Activated naive CD4-positive, alpha-beta T cell treated with anti-CD3 and anti-CD28 coated beads, Interleukin-2, amount 10 ng/mL, durations not matched to agents 7 days and 5 days (primary cell): Measurements from ENCODE around the gene TMEM19.

Source experiments
- CTCF ChIA-PET: fragments of 350-600 bp; sonication (Branson Sonifier 250); formaldehyde crosslinking; loops from one replicate; lab custom pipeline; 2021; ENCODE audit warnings: antibody characterized with exemption; lab: Charles Lee
- DNase-seq: peaks from one replicate; pipeline ENCODE4 v3.0.0-alpha.2; 2020
- H3K27ac Mint-ChIP-seq: one replicate; pipeline ENCODE4 v1.8.0; 2021; ENCODE audit warnings: mild to moderate bottlenecking, moderate library complexity, mixed read lengths
- H3K27me3 Mint-ChIP-seq: one replicate; pipeline ENCODE4 v1.8.0; 2021; ENCODE audit warnings: mild to moderate bottlenecking, mixed read lengths
- H3K36me3 Mint-ChIP-seq: one replicate; pipeline ENCODE4 v1.8.0; 2021; ENCODE audit warnings: mixed read lengths
- H3K4me1 Mint-ChIP-seq: one replicate; pipeline ENCODE4 v1.8.0; 2021; ENCODE audit warnings: mixed read lengths
- H3K4me3 Mint-ChIP-seq: one replicate; pipeline ENCODE4 v1.8.0; 2021; ENCODE audit warnings: mild to moderate bottlenecking, moderate library complexity, mixed read lengths
- H3K9me3 Mint-ChIP-seq: one replicate; pipeline ENCODE4 v1.8.0; 2021; ENCODE audit warnings: mixed read lengths

The TMEM19 gene

GRCh38 chr12:71708658-71709057 lies 22.8 kb downstream of the TMEM19 start:
- CTCF ChIA-PET, result interaction anchor here (0.7 kb wide), 1 partner anchor 14 kb away, joined by 3 read pairs; no protein-coding TSS in a partner anchor
- Mint-ChIP-seq H3K4me3 (no peak overlapping the region), H3K27me3 (peaks cover 8% of the 10 kb centered on the region)

GRCh38 chr12:71710276-71711125 lies 24.6 kb downstream of the TMEM19 start:
- no peak for DNase-seq
- peaks cover 12% of the 10 kb centered on the region for H3K27me3 Mint-ChIP-seq
- H3K9me3 Mint-ChIP-seq, result peaks cover 8% of the 10 kb centered on the region
- no peak overlapping the region for H3K4me3 Mint-ChIP-seq
- H3K27ac Mint-ChIP-seq, result no peak overlapping the region
- H3K4me1 Mint-ChIP-seq, result peaks cover 16% of the 10 kb centered on the region
- CTCF ChIA-PET, result no interaction called here
- H3K36me3 Mint-ChIP-seq, result peaks cover 13% of the 10 kb centered on the region

More at GRCh38 chr12:71708658-71709057, 22.8 kb downstream of the TMEM19 start:
- peaks cover 8% of the 10 kb centered on the region for H3K9me3 Mint-ChIP-seq
- no peak for DNase-seq
- peaks cover 16% of the 10 kb centered on the region for H3K4me1 Mint-ChIP-seq
- H3K36me3 Mint-ChIP-seq, result peaks cover 18% of the 10 kb centered on the region
- H3K27ac Mint-ChIP-seq, result no peak overlapping the region

- Mint-ChIP-seq H3K27ac (no peak overlapping the region), H3K36me3 (no peaks in the 10 kb centered on the region)
Observed at GRCh38 chr12:71718611-71719010, 32.7 kb downstream of the TMEM19 start.

GRCh38 chr12:71719647-71720370 lies 33.9 kb downstream of the TMEM19 start:
- CTCF ChIA-PET, result no interaction called here
- no peaks in the 10 kb centered on the region for H3K4me1 Mint-ChIP-seq
- H3K27me3 Mint-ChIP-seq, result peaks cover 2% of the 10 kb centered on the region
- H3K4me3 Mint-ChIP-seq, result no peak overlapping the region
- no peak overlapping the region for H3K27ac Mint-ChIP-seq
- peaks cover 2% of the 10 kb centered on the region for H3K9me3 Mint-ChIP-seq
- no peaks in the 10 kb centered on the region for H3K36me3 Mint-ChIP-seq
- DNase-seq, result no peak

More at GRCh38 chr12:71718611-71719010, 32.7 kb downstream of the TMEM19 start:
- Mint-ChIP-seq H3K27me3 (peaks cover 3% of the 10 kb centered on the region), H3K4me1 (no peaks in the 10 kb centered on the region), H3K9me3 (peaks cover 2% of the 10 kb centered on the region), H3K4me3 (no peak overlapping the region)
- no peak for DNase-seq
- CTCF ChIA-PET, result no interaction called here

- Mint-ChIP-seq H3K9me3 (no peaks in the 10 kb centered on the region), H3K27ac (no peak overlapping the region), H3K27me3 (peaks cover 5% of the 10 kb centered on the region), H3K4me3 (no peak overlapping the region), H3K4me1 (no peaks in the 10 kb centered on the region), H3K36me3 (no peaks in the 10 kb centered on the region)
- CTCF ChIA-PET, result interaction anchor here (0.9 kb wide), 1 partner anchor 25 kb away, joined by 3 read pairs; no protein-coding TSS in a partner anchor
- no peak for DNase-seq
Observed at GRCh38 chr12:71721783-71722505, 36.1 kb downstream of the TMEM19 start.

GRCh38 chr12:71725011-71725410 lies 39.1 kb downstream of the TMEM19 start:
- H3K9me3 Mint-ChIP-seq, result no peaks in the 10 kb centered on the region
- H3K27ac Mint-ChIP-seq, result no peak overlapping the region
- H3K27me3 Mint-ChIP-seq, result peaks cover 5% of the 10 kb centered on the region
- H3K4me1 Mint-ChIP-seq, result no peaks in the 10 kb centered on the region
- no peak for DNase-seq
- CTCF ChIA-PET, result no interaction called here
- no peak overlapping the region for H3K4me3 Mint-ChIP-seq
- no peaks in the 10 kb centered on the region for H3K36me3 Mint-ChIP-seq

GRCh38 chr12:71726548-71726947 lies 40.7 kb downstream of the TMEM19 start:
- Mint-ChIP-seq H3K4me1 (no peaks in the 10 kb centered on the region), H3K36me3 (no peaks in the 10 kb centered on the region), H3K27ac (no peak overlapping the region), H3K9me3 (no peaks in the 10 kb centered on the region), H3K27me3 (peaks cover 5% of the 10 kb centered on the region), H3K4me3 (no peak overlapping the region)
- CTCF ChIA-PET, result interaction anchor here (0.7 kb wide), 1 partner anchor 150 kb away, joined by 3 read pairs; no protein-coding TSS in a partner anchor
- no peak for DNase-seq

- no peaks in the 10 kb centered on the region for H3K36me3 Mint-ChIP-seq
- no peak overlapping the region for H3K27ac Mint-ChIP-seq
- H3K4me1 Mint-ChIP-seq, result no peaks in the 10 kb centered on the region
- H3K4me3 Mint-ChIP-seq, result no peak overlapping the region
- H3K27me3 Mint-ChIP-seq, result peaks cover 5% of the 10 kb centered on the region
- CTCF ChIA-PET, result no interaction called here
- no peaks in the 10 kb centered on the region for H3K9me3 Mint-ChIP-seq
- no peak for DNase-seq
Observed at GRCh38 chr12:71727958-71728357, 42.1 kb downstream of the TMEM19 start.

- peaks cover 5% of the 10 kb centered on the region for H3K27me3 Mint-ChIP-seq
- no peak overlapping the region for H3K27ac Mint-ChIP-seq
- no peak for DNase-seq
- H3K4me3 Mint-ChIP-seq, result no peak overlapping the region
- no peaks in the 10 kb centered on the region for H3K36me3 Mint-ChIP-seq
- H3K4me1 Mint-ChIP-seq, result no peaks in the 10 kb centered on the region
- no peaks in the 10 kb centered on the region for H3K9me3 Mint-ChIP-seq
- CTCF ChIA-PET, result interaction anchor here (0.6 kb wide), 1 partner anchor 52 kb away, joined by 3 read pairs; no protein-coding TSS in a partner anchor
Observed at GRCh38 chr12:71730936-71731335, 45.1 kb downstream of the TMEM19 start.

- CTCF ChIA-PET, result no interaction called here
- Mint-ChIP-seq H3K36me3 (no peaks in the 10 kb centered on the region), H3K4me1 (no peaks in the 10 kb centered on the region)
Observed at GRCh38 chr12:71731439-71732356, 45.8 kb downstream of the TMEM19 start.

GRCh38 chr12:71732357-71732712 lies 46.5 kb downstream of the TMEM19 start:
- Mint-ChIP-seq H3K27ac (no peak overlapping the region), H3K4me1 (no peaks in the 10 kb centered on the region), H3K4me3 (no peak overlapping the region), H3K9me3 (no peaks in the 10 kb centered on the region), H3K36me3 (no peaks in the 10 kb centered on the region), H3K27me3 (no peaks in the 10 kb centered on the region)
- CTCF ChIA-PET, result no interaction called here
- DNase-seq, result no peak

More at GRCh38 chr12:71731439-71732356, 45.8 kb downstream of the TMEM19 start:
- H3K9me3 Mint-ChIP-seq, result no peaks in the 10 kb centered on the region
- DNase-seq, result no peak
- no peak overlapping the region for H3K4me3 Mint-ChIP-seq
- no peak overlapping the region for H3K27ac Mint-ChIP-seq
- no peaks in the 10 kb centered on the region for H3K27me3 Mint-ChIP-seq

GRCh38 chr12:71737197-71737596 lies 51.3 kb downstream of the TMEM19 start:
- H3K4me1 Mint-ChIP-seq, result no peaks in the 10 kb centered on the region
- CTCF ChIA-PET, result interaction anchor here (1.1 to 1.2 kb wide), 2 partner anchors 10 to 13 kb away, joined by 3 to 4 read pairs; no protein-coding TSS in a partner anchor
- H3K27ac Mint-ChIP-seq, result no peak overlapping the region
- H3K4me3 Mint-ChIP-seq, result no peak overlapping the region
- no peaks in the 10 kb centered on the region for H3K36me3 Mint-ChIP-seq
- no peaks in the 10 kb centered on the region for H3K9me3 Mint-ChIP-seq
- peaks cover 4% of the 10 kb centered on the region for H3K27me3 Mint-ChIP-seq
- no peak for DNase-seq

- CTCF ChIA-PET, result no interaction called here
Observed at GRCh38 chr12:71742998-71743397, 57.1 kb downstream of the TMEM19 start.

More at GRCh38 chr12:71742998-71743397, 57.1 kb downstream of the TMEM19 start:
- no peak overlapping the region for H3K27ac Mint-ChIP-seq
- no peaks in the 10 kb centered on the region for H3K9me3 Mint-ChIP-seq
- H3K4me3 Mint-ChIP-seq, result no peak overlapping the region
- H3K4me1 Mint-ChIP-seq, result no peaks in the 10 kb centered on the region
- no peaks in the 10 kb centered on the region for H3K36me3 Mint-ChIP-seq
- H3K27me3 Mint-ChIP-seq, result peaks cover 17% of the 10 kb centered on the region
- no peak for DNase-seq
